Lower leg skin (tissue), 4 donors: ENCODE measurements around the gene SLC25A15. TPM values are rescaled to one million over a fixed set of nuclear protein-coding genes. Genes with fewer than 3 reads are reported as not detected.
"Not testable (repeated sequence)": the region's sequence is repeated elsewhere in the genome, so short reads cannot be mapped to it uniquely, and the experiment has no call there.

Source experiments
- DNase-seq, 2 donors: peaks; one replicate each; pipeline ENCODE4 v3.0.0-alpha.2; 2019; ENCODE audit warnings: low spot score in 2 of 2
- H3K4me3 ChIP-seq: fragments of 200-600 bp; sonication (generic); 2 replicates; pipeline ENCODE4 v1.5.1; 2017; ENCODE audit warnings: mild to moderate bottlenecking, low read depth; ENCODE audit not compliant: poor library complexity, severe bottlenecking
- POLR2A ChIP-seq, 2 donors: fragments of 450-650 bp; IDR thresholded peaks; one replicate each; pipeline ENCODE4 v1.6.1; 2016 to 2017; ENCODE audit warnings: antibody characterized with exemption in 2 of 2, mild to moderate bottlenecking in 1 of 2, moderate library complexity in 1 of 2
- WGBS, 2 donors: methylation state at CpG; one replicate each; pipeline ENCODE4 v1.1.5; 2018; 5-methylcytosine and 5-hydroxymethylcytosine counted together
- intact Hi-C: fragments of 100-400 bp; cut with DNase I; formaldehyde crosslinking; loops from one replicate; pipeline ENCODE4 v1.15.0; 2023; ENCODE audit warnings: low total_unique reads
- total RNA-seq, 4 donors: library from RNA; depleted of rRNA; stranded (reverse); fragments of >200 nt; gene quantifications; one replicate each; pipeline ENCODE4 v1.1.0, GENCODE V29; 2016
- TF ChIP-seq, protein P1 (sequence below), 3 donors: fragments of 450-650 bp; IDR thresholded peaks; one replicate each; pipeline ENCODE4 v1.5.1; 2016; ENCODE audit warnings: antibody characterized with exemption in 3 of 3, mild to moderate bottlenecking in 3 of 3, moderate library complexity in 2 of 3

The SLC25A15 gene
- total RNA-seq, 4 donors from 2014 or later: 3.7 to 9.1 (median 6.8) TPM

DNA sequence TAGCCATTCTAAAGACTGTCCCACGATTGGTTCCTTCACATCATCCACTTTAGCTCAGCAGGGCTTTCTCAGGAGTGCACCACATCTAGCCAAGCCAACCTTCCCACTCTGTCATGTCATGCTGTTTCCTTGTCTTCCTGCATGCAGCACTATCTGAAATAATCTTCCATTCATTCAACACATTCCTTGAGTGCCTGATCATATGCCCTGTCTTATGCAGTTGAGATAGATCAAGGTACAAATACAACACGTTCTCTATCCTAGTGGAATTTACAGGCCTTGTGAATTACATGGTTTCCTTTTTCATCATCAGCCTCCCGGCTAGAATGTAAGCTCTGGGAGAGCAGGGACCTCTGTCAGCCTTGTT, 11.6 kb upstream of the SLC25A15 start:
- H3K4me3 ChIP-seq: no peak overlapping the region
- intact Hi-C loops: loop anchor here (10.0 kb wide), 1 partner anchor 147 kb away; no protein-coding TSS in a partner anchor
- WGBS, 2 donors: 57 to 60% methylated on average over 3 of the region's 3 CpGs
- TF ChIP-seq, protein P1, sequence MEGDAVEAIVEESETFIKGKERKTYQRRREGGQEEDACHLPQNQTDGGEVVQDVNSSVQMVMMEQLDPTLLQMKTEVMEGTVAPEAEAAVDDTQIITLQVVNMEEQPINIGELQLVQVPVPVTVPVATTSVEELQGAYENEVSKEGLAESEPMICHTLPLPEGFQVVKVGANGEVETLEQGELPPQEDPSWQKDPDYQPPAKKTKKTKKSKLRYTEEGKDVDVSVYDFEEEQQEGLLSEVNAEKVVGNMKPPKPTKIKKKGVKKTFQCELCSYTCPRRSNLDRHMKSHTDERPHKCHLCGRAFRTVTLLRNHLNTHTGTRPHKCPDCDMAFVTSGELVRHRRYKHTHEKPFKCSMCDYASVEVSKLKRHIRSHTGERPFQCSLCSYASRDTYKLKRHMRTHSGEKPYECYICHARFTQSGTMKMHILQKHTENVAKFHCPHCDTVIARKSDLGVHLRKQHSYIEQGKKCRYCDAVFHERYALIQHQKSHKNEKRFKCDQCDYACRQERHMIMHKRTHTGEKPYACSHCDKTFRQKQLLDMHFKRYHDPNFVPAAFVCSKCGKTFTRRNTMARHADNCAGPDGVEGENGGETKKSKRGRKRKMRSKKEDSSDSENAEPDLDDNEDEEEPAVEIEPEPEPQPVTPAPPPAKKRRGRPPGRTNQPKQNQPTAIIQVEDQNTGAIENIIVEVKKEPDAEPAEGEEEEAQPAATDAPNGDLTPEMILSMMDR (IDR thresholded peaks at IDR 0.05): no peak
- no peak for TF ChIP-seq POLR2A (IDR thresholded peaks at IDR 0.05)
- no peak for DNase-seq

GRCh38 chr13:40779049-40779448, 10.4 kb upstream of the SLC25A15 start:
- WGBS, 2 donors: 51 to 54% methylated on average over 4 of the region's 4 CpGs
- no peak overlapping the region for H3K4me3 ChIP-seq
- TF ChIP-seq, protein P1 (IDR thresholded peaks at IDR 0.05): no peak
- no peak for TF ChIP-seq POLR2A (IDR thresholded peaks at IDR 0.05)
- intact Hi-C loops: loop anchor here (10.0 kb wide), 1 partner anchor 146 kb away; no protein-coding TSS in a partner anchor
- no peak for DNase-seq

DNA sequence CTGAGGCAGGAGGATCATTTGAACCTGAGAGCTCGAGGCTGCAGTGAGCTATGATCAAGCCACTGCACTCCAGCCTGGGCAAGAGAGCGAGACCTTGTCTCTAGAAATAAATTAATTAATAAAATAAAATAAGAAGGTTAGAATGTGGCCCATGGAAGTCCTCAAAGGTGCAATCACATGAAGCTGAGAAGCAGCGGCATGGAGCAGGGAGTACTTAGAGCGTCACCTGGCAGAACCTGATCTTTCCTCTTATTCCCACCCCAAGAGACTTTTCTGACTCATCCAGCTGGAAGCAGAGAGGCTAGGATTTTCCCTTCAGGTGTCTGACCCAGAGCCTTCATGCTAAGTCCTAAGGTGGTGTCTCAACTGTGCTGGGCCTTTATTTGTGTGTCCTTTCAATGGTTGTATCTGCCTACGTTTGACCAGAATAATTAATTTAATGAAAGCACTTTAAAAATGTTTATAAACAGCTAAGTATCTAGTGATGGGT, 9.6 kb upstream of the SLC25A15 start:
- H3K4me3 ChIP-seq: no peak overlapping the region
- intact Hi-C loops: loop anchor here (10.0 kb wide), 1 partner anchor 145 kb away; no protein-coding TSS in a partner anchor

DNA sequence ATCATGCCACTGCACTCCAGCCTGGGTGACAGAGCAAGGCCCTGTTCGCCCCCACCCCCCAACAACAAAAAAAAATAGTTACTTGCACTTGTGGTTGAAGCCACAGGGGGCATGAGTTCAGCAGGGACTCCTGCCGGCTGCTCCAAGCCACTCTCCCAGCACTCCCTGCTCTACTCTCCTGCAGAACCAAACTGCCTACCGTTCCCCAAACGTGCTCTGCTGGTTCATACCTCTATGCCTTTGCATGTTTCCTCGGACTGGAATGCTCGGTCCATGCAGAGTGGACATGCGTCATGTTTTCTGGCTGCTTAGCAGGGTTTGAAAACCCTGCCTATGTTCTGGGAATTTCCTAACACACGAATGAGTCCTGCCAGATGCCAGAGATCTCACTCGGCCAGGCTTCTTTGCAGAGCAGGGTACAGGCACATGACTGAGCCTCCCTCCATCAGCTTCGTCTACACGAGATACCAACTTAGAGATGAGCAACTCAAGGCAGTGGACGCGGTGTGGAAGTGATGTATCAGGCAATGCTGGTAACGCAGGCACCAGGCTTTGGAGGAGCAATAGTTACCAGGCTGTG, 8.5 kb upstream of the SLC25A15 start:
- DNase-seq: no peak
- intact Hi-C loops: no loop called here
- no peak overlapping the region for H3K4me3 ChIP-seq
- TF ChIP-seq POLR2A (IDR thresholded peaks at IDR 0.05): no peak
- TF ChIP-seq, protein P1 (IDR thresholded peaks at IDR 0.05): no peak
- 71 to 73% methylated on average over 14 of the region's 14 CpGs for WGBS, 2 donors

More for the DNA sequence above, 9.6 kb upstream of the SLC25A15 start:
- TF ChIP-seq, protein P1 (IDR thresholded peaks at IDR 0.05): no peak
- no peak for TF ChIP-seq POLR2A (IDR thresholded peaks at IDR 0.05)
- WGBS, 2 donors: 84 to 90% methylated on average over 5 of the region's 5 CpGs
- DNase-seq: no peak

GRCh38 chr13:40781717-40782116, 7.7 kb upstream of the SLC25A15 start:
- TF ChIP-seq, protein P1 (IDR thresholded peaks at IDR 0.05): no peak
- TF ChIP-seq POLR2A (IDR thresholded peaks at IDR 0.05): no peak
- 86 to 87% methylated on average over 11 of the region's 11 CpGs for WGBS, 2 donors
- intact Hi-C loops: no loop called here
- no peak overlapping the region for H3K4me3 ChIP-seq
- no peak for DNase-seq

- DNase-seq, intact Hi-C loops: not testable (repeated sequence)
- WGBS, 2 donors: 97 to 100% methylated on average over 1 of the region's 1 CpG
Observed at GRCh38 chr13:40782971-40783370, 6.4 kb upstream of the SLC25A15 start.

More at GRCh38 chr13:40782971-40783370, 6.4 kb upstream of the SLC25A15 start:
- H3K4me3 ChIP-seq: not testable (repeated sequence)
